GM19463 (cell line): ENCODE measurements around the gene CBFB.
"Not testable (repeated sequence)": the region's sequence is repeated elsewhere in the genome, so short reads cannot be mapped to it uniquely, and the experiment has no call there.

Experiments
- ATAC-seq: cut with Tn5 transposase; IDR thresholded peaks from one replicate; pipeline ENCODE4 v1.9.1; 2021; ENCODE audit warnings: mild to moderate bottlenecking, moderate library complexity; ENCODE audit not compliant: unreplicated experiment

CBFB gene

GRCh38 chr16:67040166-67040565, 11.2 kb downstream of the CBFB start:
- ATAC-seq: no peak

- no peak for ATAC-seq
Observed at GRCh38 chr16:67040906-67041305, 12.0 kb downstream of the CBFB start.

GRCh38 chr16:67041520-67041919, 12.6 kb downstream of the CBFB start:
- ATAC-seq: not testable (repeated sequence)

GRCh38 chr16:67043420-67043819, 14.5 kb downstream of the CBFB start:
- ATAC-seq: no peak

- ATAC-seq: no peak
Observed at GRCh38 chr16:67050796-67051195, 21.8 kb downstream of the CBFB start.

GRCh38 chr16:67052399-67052798, 23.4 kb downstream of the CBFB start:
- ATAC-seq: no peak

- no peak for ATAC-seq
Observed at GRCh38 chr16:67053767-67054334, 24.9 kb downstream of the CBFB start.

GRCh38 chr16:67054901-67055300, 26.0 kb downstream of the CBFB start:
- no peak for ATAC-seq

- ATAC-seq: peak; percentile 68
Observed at GRCh38 chr16:67055712-67056487, 27.0 kb downstream of the CBFB start.

- no peak for ATAC-seq
Observed at GRCh38 chr16:67063008-67063407, 34.1 kb downstream of the CBFB start.

- no peak for ATAC-seq
Observed at GRCh38 chr16:67068212-67068753, 39.3 kb downstream of the CBFB start.

GRCh38 chr16:67071476-67072048, 42.6 kb downstream of the CBFB start:
- ATAC-seq: no peak

- ATAC-seq: no peak
Observed at GRCh38 chr16:67075331-67075730, 46.4 kb downstream of the CBFB start.

- ATAC-seq: no peak
Observed at GRCh38 chr16:67077871-67078270, 48.9 kb downstream of the CBFB start.

- no peak for ATAC-seq
Observed at GRCh38 chr16:67082100-67082499, 53.2 kb downstream of the CBFB start.

GRCh38 chr16:67082891-67083290, 53.9 kb downstream of the CBFB start:
- ATAC-seq: no peak

GRCh38 chr16:67084345-67085028, 55.5 kb downstream of the CBFB start:
- ATAC-seq: no peak

- ATAC-seq: no peak
Observed at GRCh38 chr16:67086822-67087221, 57.9 kb downstream of the CBFB start.

- ATAC-seq: no peak
Observed at GRCh38 chr16:67087291-67087690, 58.3 kb downstream of the CBFB start.

GRCh38 chr16:67087803-67088202, 58.9 kb downstream of the CBFB start:
- ATAC-seq: no peak

- no peak for ATAC-seq
Observed at GRCh38 chr16:67088551-67088950, 59.6 kb downstream of the CBFB start.
